ENCODE measurements around the gene XYLT1. TPM values are rescaled to one million over a fixed set of nuclear protein-coding genes. Genes with fewer than 3 reads are reported as not detected.

Gene XYLT1
- total RNA-seq, 1 donor from 2014 or later = 12.3 TPM

DNA sequence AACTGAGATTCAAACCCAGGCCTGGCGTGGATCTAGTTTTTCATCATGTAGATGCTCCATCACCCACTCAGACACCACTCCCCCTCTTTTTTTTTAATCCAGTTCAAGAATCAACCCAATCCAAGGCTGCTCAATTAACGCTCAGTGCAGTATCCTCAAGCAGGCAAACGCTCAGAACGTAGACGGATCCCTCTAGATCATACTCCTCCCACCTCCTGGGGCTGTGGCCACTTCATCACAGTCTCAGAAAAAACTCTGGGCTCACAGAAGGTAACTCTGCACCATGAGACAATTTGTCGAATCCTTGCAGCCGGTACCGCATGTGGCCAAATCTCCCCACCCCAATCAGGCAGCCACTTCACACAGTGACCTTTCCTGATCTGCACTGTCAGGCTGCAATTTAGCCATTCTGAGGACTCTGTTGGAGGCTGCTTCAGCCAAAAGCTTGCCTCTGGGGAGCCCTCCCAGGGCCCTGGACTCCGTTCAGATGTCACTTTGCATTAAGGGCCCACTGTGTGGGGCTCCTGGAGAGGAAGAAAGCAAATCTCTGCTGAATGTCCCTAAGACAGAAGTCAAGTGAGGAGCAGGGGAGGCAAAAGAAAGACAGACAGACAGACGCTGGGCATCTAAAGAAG lies 183.5 kb downstream of the XYLT1 start:
- no peak overlapping the region for H3K27ac Mint-ChIP-seq
- H3K36me3 Mint-ChIP-seq (ENCODE audit: insufficient read depth) = no peaks in the 10 kb centered on the region
- H3K27me3 Mint-ChIP-seq = no peaks in the 10 kb centered on the region
- DNase-seq (ENCODE audit: low spot score, unreplicated experiment) = no peak
- TF ChIP-seq, protein P1, sequence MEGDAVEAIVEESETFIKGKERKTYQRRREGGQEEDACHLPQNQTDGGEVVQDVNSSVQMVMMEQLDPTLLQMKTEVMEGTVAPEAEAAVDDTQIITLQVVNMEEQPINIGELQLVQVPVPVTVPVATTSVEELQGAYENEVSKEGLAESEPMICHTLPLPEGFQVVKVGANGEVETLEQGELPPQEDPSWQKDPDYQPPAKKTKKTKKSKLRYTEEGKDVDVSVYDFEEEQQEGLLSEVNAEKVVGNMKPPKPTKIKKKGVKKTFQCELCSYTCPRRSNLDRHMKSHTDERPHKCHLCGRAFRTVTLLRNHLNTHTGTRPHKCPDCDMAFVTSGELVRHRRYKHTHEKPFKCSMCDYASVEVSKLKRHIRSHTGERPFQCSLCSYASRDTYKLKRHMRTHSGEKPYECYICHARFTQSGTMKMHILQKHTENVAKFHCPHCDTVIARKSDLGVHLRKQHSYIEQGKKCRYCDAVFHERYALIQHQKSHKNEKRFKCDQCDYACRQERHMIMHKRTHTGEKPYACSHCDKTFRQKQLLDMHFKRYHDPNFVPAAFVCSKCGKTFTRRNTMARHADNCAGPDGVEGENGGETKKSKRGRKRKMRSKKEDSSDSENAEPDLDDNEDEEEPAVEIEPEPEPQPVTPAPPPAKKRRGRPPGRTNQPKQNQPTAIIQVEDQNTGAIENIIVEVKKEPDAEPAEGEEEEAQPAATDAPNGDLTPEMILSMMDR (IDR thresholded peaks at IDR 0.05; ENCODE audit: unreplicated experiment) = no peak
- H3K4me3 Mint-ChIP-seq (ENCODE audit: low read depth) = no peak overlapping the region
- H3K9me3 Mint-ChIP-seq (ENCODE audit: low read depth) = peaks cover 3% of the 10 kb centered on the region
- peaks cover 1% of the 10 kb centered on the region for H3K4me1 Mint-ChIP-seq (ENCODE audit: low read depth)

DNA sequence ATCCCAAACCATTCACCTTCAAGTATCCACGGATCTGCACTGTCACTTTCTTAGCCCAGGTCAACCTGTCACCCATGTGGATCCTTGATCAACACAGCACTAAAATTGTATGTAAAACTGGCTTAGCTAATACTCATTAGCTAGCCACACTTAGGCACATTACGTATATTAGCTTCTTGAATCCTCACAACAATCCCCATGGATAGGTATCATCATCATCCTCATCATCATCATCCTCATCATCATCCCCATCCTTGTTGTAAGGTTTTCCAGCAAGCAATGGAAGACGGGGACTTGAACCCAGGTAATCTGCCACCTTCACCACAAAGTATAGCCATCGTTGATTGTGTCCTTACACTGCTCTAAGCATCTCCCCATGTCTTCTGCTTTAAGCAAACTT lies 184.3 kb downstream of the XYLT1 start:
- Mint-ChIP-seq H3K27me3 (no peaks in the 10 kb centered on the region), H3K36me3 (ENCODE audit: insufficient read depth) (no peaks in the 10 kb centered on the region), H3K4me3 (ENCODE audit: low read depth) (no peak overlapping the region), H3K27ac (no peak overlapping the region), H3K4me1 (ENCODE audit: low read depth) (peaks cover 1% of the 10 kb centered on the region), H3K9me3 (ENCODE audit: low read depth) (peaks cover 3% of the 10 kb centered on the region)
- DNase-seq (ENCODE audit: low spot score, unreplicated experiment) = no peak
- TF ChIP-seq, protein P1 (IDR thresholded peaks at IDR 0.05; ENCODE audit: unreplicated experiment) = no peak

DNA sequence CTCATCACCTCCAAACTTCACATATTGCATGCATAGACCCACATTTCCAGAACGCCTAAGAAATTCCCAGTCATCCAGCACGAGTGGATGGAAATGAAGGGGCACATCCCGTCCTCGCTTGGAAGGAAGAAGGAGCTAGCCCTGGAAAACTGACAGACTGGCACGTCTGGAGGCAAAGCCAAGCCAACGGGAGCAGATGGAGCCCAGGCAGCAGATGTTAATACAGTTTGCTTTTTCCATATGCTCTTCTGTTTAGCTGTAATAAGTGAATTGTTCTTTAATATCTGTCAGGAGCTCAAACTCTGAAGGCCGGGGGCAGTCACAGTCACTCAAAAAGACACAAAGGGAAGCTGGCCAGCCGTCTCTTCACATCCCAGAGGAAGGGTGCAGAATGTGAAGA lies 187.7 kb downstream of the XYLT1 start:
- no peaks in the 10 kb centered on the region for H3K9me3 Mint-ChIP-seq (ENCODE audit: low read depth)

DNA sequence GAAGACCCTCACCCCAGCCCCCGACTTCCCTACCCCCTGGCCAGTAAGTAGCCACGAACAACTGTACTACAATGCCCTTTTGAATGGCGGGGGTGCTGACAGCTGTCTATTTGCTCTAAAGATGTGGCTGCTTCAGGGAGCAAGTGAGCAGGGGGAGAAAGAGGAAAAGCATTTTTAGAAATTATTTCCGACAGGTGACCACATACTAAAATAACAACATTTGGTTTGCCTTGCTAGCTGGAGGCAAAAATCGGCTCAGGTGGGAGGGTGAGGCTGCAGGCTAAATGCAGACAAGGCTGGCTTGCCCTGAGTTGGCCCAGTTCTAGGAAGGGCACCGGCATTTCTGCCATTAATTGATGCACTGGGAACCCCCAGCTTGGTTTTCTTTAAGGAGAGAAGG lies 188.5 kb downstream of the XYLT1 start:
- no peak overlapping the region for H3K27ac Mint-ChIP-seq
- TF ChIP-seq, protein P1 (IDR thresholded peaks at IDR 0.05; ENCODE audit: unreplicated experiment) = no peak
- DNase-seq (ENCODE audit: low spot score, unreplicated experiment) = no peak
- peaks cover 1% of the 10 kb centered on the region for H3K4me1 Mint-ChIP-seq (ENCODE audit: low read depth)
- H3K9me3 Mint-ChIP-seq (ENCODE audit: low read depth) = no peaks in the 10 kb centered on the region
- no peak overlapping the region for H3K4me3 Mint-ChIP-seq (ENCODE audit: low read depth)
- H3K36me3 Mint-ChIP-seq (ENCODE audit: insufficient read depth) = no peaks in the 10 kb centered on the region
- H3K27me3 Mint-ChIP-seq = no peaks in the 10 kb centered on the region

More for the DNA sequence above, 187.7 kb downstream of the XYLT1 start:
- H3K4me1 Mint-ChIP-seq (ENCODE audit: low read depth) = peaks cover 1% of the 10 kb centered on the region
- DNase-seq (ENCODE audit: low spot score, unreplicated experiment) = no peak
- no peaks in the 10 kb centered on the region for H3K27me3 Mint-ChIP-seq
- no peak overlapping the region for H3K4me3 Mint-ChIP-seq (ENCODE audit: low read depth)
- TF ChIP-seq, protein P1 (IDR thresholded peaks at IDR 0.05; ENCODE audit: unreplicated experiment) = no peak
- no peak overlapping the region for H3K27ac Mint-ChIP-seq
- H3K36me3 Mint-ChIP-seq (ENCODE audit: insufficient read depth) = no peaks in the 10 kb centered on the region

DNA sequence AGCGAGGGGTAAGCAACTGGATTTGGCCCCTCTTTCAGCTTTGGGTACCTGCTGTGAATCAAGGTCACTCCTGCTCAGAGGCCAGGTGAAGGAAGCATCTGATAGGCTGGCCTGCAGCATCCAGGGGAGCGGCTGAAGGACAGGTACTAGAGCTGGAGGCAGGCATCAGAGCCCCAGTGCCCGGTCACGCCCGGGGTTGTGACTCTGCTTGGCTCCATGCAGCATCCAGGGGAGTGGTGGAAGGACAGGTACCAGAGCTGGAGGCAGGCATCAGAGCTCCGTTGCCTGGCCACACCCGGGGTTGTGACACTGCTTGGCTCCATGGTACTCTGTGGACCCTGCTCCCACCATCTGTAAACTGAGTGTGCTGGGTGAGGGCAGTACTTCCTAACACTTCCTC lies 189.7 kb downstream of the XYLT1 start:
- TF ChIP-seq, protein P1 (IDR thresholded peaks at IDR 0.05; ENCODE audit: unreplicated experiment) = no peak
- no peaks in the 10 kb centered on the region for H3K27me3 Mint-ChIP-seq

More for the DNA sequence above, 189.7 kb downstream of the XYLT1 start:
- Mint-ChIP-seq H3K36me3 (ENCODE audit: insufficient read depth) (no peaks in the 10 kb centered on the region), H3K4me3 (ENCODE audit: low read depth) (no peak overlapping the region), H3K9me3 (ENCODE audit: low read depth) (no peaks in the 10 kb centered on the region), H3K27ac (no peak overlapping the region), H3K4me1 (ENCODE audit: low read depth) (peaks cover 1% of the 10 kb centered on the region)
- DNase-seq (ENCODE audit: low spot score, unreplicated experiment) = no peak
